Measurements from ENCODE around the gene DLG2.

DLG2 gene

GRCh38 chr11:84899740-84900139 is 727.4 kb downstream of the DLG2 start:
- peak; percentile 62 for TF ChIP-seq CTCF (conservative IDR thresholded peaks at IDR 0.05; ENCODE audit: low read depth, low read length)
- DNase-seq (ENCODE audit: low read depth), result no peak

GRCh38 chr11:84899134-84899533 is 728.0 kb downstream of the DLG2 start:
- H3K4me3 ChIP-seq (ENCODE audit: low read length), result no peak overlapping the region
- no peak for TF ChIP-seq CTCF (conservative IDR thresholded peaks at IDR 0.05; ENCODE audit: low read depth, low read length)
- no peak for DNase-seq (ENCODE audit: low read depth)

More at GRCh38 chr11:84899740-84900139, 727.4 kb downstream of the DLG2 start:
- no peak overlapping the region for H3K4me3 ChIP-seq (ENCODE audit: low read length)

- no peak for TF ChIP-seq CTCF (conservative IDR thresholded peaks at IDR 0.05; ENCODE audit: low read depth, low read length)
- no peak for DNase-seq (ENCODE audit: low read depth)
- H3K4me3 ChIP-seq (ENCODE audit: low read length), result no peak overlapping the region
Measured at GRCh38 chr11:84894666-84895065, 732.5 kb downstream of the DLG2 start.

- H3K4me3 ChIP-seq (ENCODE audit: low read length), result no peak overlapping the region
- TF ChIP-seq CTCF (conservative IDR thresholded peaks at IDR 0.05; ENCODE audit: low read depth, low read length), result no peak
- DNase-seq (ENCODE audit: low read depth), result peak; percentile 29
Measured at GRCh38 chr11:84890676-84891075, 736.5 kb downstream of the DLG2 start.

GRCh38 chr11:84889556-84889955 is 737.6 kb downstream of the DLG2 start:
- no peak for DNase-seq (ENCODE audit: low read depth)
- no peak overlapping the region for H3K4me3 ChIP-seq (ENCODE audit: low read length)
- no peak for TF ChIP-seq CTCF (conservative IDR thresholded peaks at IDR 0.05; ENCODE audit: low read depth, low read length)

- DNase-seq (ENCODE audit: low read depth), result no peak
- no peak overlapping the region for H3K4me3 ChIP-seq (ENCODE audit: low read length)
- no peak for TF ChIP-seq CTCF (conservative IDR thresholded peaks at IDR 0.05; ENCODE audit: low read depth, low read length)
Measured at GRCh38 chr11:84887055-84887629, 740.0 kb downstream of the DLG2 start.

- no peak for DNase-seq (ENCODE audit: low read depth)
- TF ChIP-seq CTCF (conservative IDR thresholded peaks at IDR 0.05; ENCODE audit: low read depth, low read length), result no peak
- H3K4me3 ChIP-seq (ENCODE audit: low read length), result no peak overlapping the region
Measured at GRCh38 chr11:84886344-84886743, 740.8 kb downstream of the DLG2 start.
